SW480 (cell line): ENCODE results near the gene IRF2.

Experiments
- DNase-seq: peaks from one replicate; pipeline ENCODE4 v3.0.0-alpha.2; 2016; ENCODE audit warnings: low spot score

Gene IRF2

GRCh38 chr4:184432127-184432922 lies 42.0 kb downstream of the IRF2 start:
- no peak for DNase-seq

DNA sequence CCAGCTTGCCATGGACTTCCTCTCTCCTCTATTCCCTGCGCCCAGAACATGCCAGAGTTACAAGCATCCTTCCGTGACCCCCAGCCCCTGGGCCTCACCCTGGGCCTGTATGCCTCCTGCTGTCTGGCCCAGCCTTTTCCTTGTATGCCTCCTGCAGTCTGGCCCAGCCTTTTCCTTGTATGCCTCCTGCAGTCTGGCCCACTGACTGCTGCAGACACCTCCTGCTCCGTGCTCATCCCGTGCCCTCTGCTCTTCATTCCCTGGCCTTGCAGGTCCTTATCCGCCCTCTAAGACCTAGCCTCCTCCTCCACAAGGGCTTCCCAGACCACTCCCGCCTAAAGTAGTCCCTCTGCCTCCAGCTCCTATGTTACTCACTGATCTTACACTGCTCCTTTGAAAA lies 44.2 kb downstream of the IRF2 start:
- no peak for DNase-seq

DNA sequence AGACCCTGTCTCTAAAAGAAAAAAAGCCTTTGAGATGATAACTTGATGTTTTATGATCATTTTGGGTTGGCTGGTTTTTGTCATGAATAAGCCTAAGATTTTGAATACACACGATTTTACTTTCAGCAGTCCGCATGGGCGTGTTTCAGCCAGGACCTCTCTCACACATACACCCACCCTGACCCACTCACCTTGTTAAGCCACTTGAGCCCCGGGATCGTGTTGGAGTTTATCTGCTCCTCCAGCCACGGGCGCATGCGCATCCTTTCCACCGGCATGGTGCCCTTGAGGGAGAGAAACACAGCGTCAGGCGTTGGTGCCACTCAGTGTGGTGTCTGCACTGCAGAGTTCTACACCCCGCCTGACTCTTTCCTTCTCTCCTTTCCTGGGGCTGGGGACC lies 45.6 kb downstream of the IRF2 start:
- no peak for DNase-seq

GRCh38 chr4:184427687-184428086 lies 46.7 kb downstream of the IRF2 start:
- no peak for DNase-seq

GRCh38 chr4:184427093-184427492 lies 47.3 kb downstream of the IRF2 start:
- DNase-seq, result no peak

DNA sequence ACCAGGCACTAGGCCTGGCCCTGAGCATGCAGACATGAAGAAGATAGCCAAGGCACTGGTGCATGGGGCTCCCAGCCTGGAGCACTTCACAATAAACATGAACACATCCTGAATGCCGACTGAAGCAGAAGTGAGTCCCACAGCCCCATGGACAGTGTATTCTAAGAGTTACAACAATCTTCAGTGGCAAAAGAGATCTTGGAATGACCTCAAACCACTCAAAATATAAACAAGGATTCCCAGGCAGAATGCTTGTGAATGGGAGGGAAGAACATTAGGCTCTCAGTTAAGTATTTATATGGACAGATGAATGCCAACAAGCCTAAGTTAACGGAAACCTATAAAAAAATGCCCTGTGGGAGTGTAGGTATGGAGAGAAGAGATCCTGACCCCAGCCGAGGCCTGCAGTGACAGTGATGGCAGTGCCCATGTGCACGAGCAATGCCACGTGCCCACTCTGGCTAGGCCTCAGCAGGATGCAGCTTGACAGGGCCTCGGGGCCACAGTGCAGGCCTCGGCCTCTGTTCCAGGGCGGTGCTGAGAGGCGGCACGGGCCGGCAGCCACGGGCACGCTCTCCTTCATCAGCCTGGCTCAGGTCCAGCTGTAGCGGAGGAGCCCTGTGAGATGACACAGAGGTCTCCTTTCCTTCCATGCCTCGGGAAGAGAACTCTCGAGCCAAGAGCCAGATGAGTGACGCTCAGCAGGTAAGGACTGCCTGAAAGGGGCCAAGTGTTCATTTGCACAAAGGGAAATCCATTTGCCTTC lies 49.2 kb downstream of the IRF2 start:
- DNase-seq, result no peak

- no peak for DNase-seq
These were observed 50.1 kb downstream of the IRF2 start for GRCh38 chr4:184424279-184424678.

GRCh38 chr4:184423003-184423686 lies 51.2 kb downstream of the IRF2 start:
- no peak for DNase-seq

DNA sequence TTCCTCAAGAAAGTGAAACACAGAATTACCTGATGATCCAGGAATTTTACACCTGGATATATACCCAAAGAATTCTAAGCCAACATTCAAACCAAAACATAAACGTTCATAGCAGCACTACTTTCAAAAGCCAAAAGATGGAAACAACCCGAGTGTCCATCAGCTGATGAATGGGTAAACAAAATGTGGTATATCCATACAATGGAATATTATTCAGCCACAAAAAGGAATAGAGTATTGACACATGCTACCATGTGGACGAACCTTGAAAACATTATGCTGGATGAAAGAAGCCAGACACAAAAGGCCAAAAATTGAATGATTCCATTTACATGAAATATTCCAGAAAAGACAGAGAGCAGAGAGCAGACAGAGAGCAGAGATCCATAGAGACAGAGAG lies 52.0 kb downstream of the IRF2 start:
- DNase-seq, result no peak

GRCh38 chr4:184421533-184422155 lies 52.7 kb downstream of the IRF2 start:
- no peak for DNase-seq

DNA sequence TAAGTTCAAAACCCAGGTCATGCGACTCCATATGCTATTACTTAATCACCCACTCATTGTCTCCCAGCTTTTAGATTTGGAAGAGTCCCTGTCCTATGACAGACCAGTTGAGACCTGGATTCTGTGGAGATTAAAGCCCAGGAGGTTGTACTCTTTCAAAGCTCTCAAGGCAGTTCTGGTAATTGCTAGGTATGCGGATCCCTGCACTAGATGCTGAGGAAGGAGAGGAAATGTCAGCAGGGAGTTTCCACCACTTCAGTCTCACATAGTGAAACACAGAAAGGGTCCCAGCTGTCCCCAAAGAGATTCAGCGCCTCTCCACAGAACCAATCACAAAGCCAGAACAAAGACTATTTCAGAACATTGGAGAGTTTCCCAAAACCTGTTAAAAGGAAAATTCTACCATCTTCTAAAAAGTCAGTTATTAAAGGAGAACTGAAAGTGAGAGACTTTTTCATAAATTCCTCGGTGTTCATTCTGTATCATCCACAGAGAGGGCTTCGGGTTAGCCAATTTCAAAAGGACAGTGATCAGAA lies 53.4 kb downstream of the IRF2 start:
- DNase-seq, result no peak

GRCh38 chr4:184420402-184420801 lies 53.9 kb downstream of the IRF2 start:
- DNase-seq, result no peak

DNA sequence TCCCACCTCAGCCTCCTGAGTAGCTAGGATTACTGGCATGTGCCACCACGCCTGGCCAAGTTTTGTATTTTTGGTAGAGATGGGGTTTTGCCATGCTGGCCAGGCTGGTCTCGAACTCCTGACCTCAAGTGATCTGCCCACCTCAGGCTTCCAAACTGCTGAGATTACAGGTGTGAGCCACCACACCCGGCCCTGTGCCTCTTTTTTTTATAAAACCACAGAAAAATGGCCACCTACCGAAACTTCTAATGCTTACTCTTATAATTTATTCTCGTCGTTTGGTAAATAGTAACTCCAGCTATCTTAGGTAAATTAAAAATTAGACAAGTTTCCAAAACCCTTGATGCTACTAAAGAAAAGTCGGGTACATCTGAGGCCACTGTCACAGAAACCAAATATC lies 54.4 kb downstream of the IRF2 start:
- no peak for DNase-seq

DNA sequence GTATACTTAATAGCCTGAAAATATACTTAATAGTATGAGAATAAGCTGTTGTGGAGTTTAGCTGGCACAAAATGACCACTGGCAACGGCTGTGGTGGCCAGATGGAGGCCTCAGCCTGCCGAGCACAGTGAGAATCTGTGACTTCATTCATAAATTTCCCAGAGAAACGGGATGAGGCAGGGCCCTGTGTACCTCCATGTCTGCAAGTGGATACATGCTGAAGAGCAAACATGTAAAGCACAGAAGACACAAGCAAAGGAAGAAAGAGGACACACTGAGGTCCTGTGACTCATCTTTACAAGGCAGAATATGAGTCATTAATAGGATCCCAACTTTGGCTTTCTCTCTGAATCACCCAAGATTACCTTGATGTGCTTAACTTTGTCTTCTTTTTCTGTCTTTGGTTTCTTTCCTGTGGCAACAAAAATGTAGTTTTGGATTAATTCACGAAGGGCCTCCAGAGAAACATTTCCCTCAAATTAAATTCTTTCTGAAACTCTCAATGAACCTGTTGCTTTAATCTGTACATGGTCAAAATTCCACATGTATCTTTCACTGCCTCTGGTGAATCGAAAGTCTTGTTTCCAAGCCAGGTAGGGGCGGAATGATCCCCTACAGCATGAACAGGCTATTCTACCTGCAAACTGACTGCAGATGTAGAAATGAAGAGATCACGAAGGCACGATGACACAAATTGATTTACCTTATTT lies 56.4 kb downstream of the IRF2 start:
- peak; percentile 60 for DNase-seq

- DNase-seq, result no peak
These were observed 57.2 kb downstream of the IRF2 start for GRCh38 chr4:184416913-184417734.

- no peak for DNase-seq
These were observed 59.3 kb downstream of the IRF2 start for GRCh38 chr4:184415071-184415470.

GRCh38 chr4:184413261-184414046 lies 60.9 kb downstream of the IRF2 start:
- DNase-seq, result no peak

DNA sequence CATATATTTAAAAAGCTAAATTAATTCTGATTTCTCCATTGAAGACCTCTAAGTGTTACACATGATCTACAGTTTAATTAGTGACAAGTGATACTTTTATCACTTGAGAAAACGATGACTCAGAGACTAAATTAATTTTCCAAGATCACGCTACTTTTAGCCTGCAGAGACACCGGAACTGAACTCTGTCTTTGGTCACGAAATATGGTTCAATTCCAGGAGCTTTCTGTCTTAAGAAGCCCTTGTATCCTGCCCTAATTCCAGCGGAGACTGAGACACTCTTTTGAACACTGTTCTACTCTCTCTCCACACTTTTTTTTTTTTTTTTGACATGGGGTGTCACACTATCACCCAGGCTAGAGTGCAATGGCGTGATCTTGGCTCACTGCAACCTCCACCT lies 63.6 kb downstream of the IRF2 start:
- no peak for DNase-seq

GRCh38 chr4:184409911-184410692 lies 64.2 kb downstream of the IRF2 start:
- no peak for DNase-seq
